HG02588 (cell line): Measurements from ENCODE around the gene PSMC4.

Source experiments
- ATAC-seq: cut with Tn5 transposase; IDR thresholded peaks from one replicate; pipeline ENCODE4 v1.9.1; 2021; ENCODE audit warnings: mild to moderate bottlenecking, moderate library complexity; ENCODE audit not compliant: unreplicated experiment

Gene PSMC4

GRCh38 chr19:39987167-39987566 lies 16.2 kb downstream of the PSMC4 start:
- no peak for ATAC-seq

DNA sequence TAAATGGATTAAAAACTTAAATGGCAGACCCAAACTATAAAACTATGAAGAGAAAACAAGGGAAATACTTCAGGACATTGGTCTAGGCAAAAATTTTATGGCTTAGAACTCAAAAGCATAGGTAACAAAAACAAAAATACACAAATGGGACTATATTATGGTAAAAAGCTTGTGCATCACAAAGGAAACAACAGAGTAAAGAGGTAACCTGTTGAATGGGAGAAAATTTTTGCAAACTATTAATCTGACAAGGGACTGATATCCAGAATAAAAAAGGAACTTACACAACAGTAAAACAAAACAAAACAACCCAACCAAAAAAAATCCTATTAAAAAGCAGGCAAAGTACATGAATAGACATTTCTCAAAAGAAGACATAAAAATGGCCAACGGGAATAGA lies 16.6 kb downstream of the PSMC4 start:
- no peak for ATAC-seq

DNA sequence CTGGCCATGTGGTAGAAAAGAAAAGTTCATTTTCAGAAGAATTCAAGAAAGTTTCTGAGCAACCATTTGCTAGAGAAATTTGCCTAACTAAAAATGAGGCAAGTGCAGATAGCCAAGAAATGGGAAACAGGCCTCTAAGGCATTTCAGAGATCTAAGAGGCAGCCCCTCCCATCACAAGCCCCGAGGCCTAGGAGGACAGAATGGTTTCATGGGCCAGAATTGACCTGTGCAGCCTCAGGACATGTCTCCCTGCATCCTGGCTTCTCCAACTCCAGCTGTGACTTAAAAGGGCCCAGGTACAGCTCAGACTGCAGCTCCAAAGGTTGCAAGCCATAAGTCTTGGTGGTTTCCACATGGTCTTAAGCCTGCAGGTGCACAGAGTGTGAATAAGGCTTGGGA lies 22.6 kb downstream of the PSMC4 start:
- ATAC-seq: no peak

GRCh38 chr19:39994361-39994760 lies 23.4 kb downstream of the PSMC4 start:
- ATAC-seq: no peak

- no peak for ATAC-seq
These were observed 24.8 kb downstream of the PSMC4 start for GRCh38 chr19:39995794-39996193.

- ATAC-seq: peak; percentile 28
These were observed 25.3 kb downstream of the PSMC4 start for GRCh38 chr19:39996218-39996810.

DNA sequence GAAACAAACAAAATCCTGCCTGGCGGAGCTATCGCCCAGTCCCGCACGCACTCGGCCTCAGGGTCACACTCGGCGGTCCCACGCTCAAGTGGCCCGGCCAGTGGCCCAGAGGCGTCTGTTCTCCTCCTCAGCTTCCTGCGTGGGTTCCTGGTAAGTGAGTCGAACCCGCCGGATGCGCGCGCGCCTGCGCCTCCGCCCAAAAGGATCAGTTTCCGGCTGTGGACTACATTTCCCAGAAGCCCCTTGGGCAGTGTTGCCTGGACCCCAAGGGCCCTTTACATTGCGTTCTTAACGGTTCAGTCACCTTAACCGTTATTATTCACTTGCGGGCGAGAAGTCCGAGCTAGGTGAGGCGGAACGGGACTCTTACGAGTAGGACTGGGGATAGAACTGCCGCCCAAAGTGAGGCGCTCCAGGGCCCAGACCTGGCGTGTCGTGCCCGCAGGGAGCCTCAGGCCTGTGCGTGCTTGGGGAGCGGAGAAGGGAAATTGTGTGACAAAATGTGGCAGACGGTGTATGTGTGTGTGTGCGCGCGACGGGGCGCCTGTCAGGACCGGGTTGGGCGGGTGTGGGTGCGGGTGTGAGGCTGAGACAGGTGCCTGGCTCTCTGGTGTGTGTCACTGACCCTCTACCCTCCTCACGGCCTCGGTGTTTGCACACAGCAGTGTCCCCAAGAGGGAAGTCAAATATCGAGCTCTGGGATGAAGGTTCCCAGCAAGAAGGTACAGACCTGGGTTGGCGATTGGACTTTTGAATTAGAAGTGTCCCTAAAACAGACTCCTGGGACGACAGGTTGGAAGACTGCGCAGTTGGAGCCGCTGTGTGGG lies 26.1 kb downstream of the PSMC4 start, which contains the start of gene ZNF546:
Gene ZNF546, plus strand, starts transcription at position 250 of the 827 bp plus-strand sequence. CDS start 1,267 bp downstream, outside the sequence.
- peak; percentile 81 for ATAC-seq

DNA sequence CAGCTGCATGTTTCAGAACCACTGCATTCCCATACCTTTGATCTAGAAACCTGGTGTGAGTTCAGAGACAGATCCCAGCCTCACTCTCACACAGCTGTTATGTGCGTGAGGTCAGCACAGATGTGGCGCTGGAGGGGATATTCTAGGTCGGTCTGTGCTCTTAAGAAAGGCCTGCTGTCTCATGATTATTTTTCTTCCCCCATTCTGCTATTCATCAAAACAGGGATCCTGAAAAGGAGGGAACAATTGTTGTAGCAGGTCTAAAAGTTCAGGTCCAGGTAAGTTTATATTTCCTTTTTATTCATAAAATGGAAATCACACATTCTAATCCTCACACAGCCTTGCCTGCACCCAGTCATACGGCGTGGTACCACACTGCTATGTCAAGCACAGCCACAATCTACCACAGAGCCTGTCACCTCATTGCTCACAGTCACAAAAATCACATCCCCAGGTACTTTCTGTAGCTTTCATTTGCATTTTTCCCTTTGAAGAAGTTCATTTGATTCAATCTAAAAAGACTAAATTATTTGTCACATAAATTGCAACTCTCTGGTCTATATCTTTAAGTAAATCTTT lies 26.8 kb downstream of the PSMC4 start:
- no peak for ATAC-seq

GRCh38 chr19:39998501-39998900 lies 27.5 kb downstream of the PSMC4 start:
- ATAC-seq: no peak

- no peak for ATAC-seq
These were observed 34.8 kb downstream of the PSMC4 start for GRCh38 chr19:40005691-40006272.

DNA sequence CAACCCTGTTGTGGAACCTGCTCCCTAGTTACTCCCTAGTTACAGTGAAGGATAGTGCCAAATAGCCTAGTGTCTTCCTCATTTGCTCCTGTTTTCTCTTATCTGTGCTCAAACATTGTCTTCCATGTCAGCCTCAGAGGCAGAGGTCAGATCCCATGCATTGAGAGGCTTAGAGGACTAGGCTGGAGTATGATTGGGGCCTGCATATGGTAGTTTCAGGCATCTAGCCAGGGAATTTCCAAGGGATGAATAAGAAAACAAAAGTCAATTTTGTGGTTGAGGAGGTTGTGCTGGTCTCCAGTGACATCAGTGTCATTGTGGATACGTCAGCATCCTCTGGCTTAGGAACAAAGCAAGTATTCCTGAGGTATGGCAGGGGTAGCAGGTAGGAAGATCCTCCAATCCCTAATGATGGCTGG lies 35.3 kb downstream of the PSMC4 start:
- ATAC-seq: no peak

GRCh38 chr19:40009674-40010073 lies 38.7 kb downstream of the PSMC4 start:
- no peak for ATAC-seq

DNA sequence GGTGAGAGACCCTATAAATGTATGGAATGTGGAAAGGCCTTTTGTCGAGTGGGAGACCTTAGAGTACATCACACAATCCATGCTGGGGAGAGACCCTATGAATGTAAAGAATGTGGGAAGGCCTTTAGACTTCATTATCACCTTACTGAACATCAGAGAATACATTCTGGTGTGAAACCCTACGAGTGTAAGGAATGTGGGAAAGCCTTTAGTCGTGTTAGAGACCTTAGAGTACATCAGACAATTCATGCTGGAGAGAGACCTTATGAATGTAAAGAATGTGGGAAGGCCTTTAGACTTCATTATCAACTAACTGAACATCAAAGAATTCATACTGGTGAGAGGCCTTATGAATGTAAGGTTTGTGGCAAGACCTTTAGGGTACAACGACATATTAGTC lies 43.0 kb downstream of the PSMC4 start:
- no peak for ATAC-seq

- ATAC-seq: no peak
These were observed 53.0 kb downstream of the PSMC4 start for GRCh38 chr19:40023969-40024368.

GRCh38 chr19:40025938-40026596 lies 55.1 kb downstream of the PSMC4 start:
- no peak for ATAC-seq

- no peak for ATAC-seq
These were observed 55.6 kb downstream of the PSMC4 start for GRCh38 chr19:40026597-40026970.
